Neural progenitor cell (in vitro differentiated cells): Measurements from ENCODE around the gene TRIM58.

ENCODE experiments used
- CTCF ChIP-seq: fragments of 200-600 bp; sonication (generic); IDR thresholded peaks from 2 replicates; pipeline ENCODE4 v1.5.1; 2017; ENCODE audit warnings: antibody characterized with exemption, mild to moderate bottlenecking
- EZH2 ChIP-seq: fragments of 200-600 bp; sonication (generic); IDR thresholded peaks from 2 replicates; pipeline ENCODE4 v1.6.1; 2017; ENCODE audit warnings: antibody characterized with exemption, mild to moderate bottlenecking, moderate library complexity
- EZH2phosphoT487 ChIP-seq: fragments of 200-600 bp; sonication (generic); IDR thresholded peaks from 2 replicates; pipeline ENCODE4 v1.6.1; 2017; ENCODE audit warnings: antibody characterized with exemption

- no peak for TF ChIP-seq EZH2phosphoT487
- TF ChIP-seq CTCF: no peak
- no peak for TF ChIP-seq EZH2
Observed at GRCh38 chr1:247883346-247883745, 26.4 kb downstream of the TRIM58 start.
